ENCODE results near the gene SUPT16H.
"Not testable (repeated sequence)": the region's sequence is repeated elsewhere in the genome, so short reads cannot be mapped to it uniquely, and the experiment has no call there.

Gene SUPT16H

DNA sequence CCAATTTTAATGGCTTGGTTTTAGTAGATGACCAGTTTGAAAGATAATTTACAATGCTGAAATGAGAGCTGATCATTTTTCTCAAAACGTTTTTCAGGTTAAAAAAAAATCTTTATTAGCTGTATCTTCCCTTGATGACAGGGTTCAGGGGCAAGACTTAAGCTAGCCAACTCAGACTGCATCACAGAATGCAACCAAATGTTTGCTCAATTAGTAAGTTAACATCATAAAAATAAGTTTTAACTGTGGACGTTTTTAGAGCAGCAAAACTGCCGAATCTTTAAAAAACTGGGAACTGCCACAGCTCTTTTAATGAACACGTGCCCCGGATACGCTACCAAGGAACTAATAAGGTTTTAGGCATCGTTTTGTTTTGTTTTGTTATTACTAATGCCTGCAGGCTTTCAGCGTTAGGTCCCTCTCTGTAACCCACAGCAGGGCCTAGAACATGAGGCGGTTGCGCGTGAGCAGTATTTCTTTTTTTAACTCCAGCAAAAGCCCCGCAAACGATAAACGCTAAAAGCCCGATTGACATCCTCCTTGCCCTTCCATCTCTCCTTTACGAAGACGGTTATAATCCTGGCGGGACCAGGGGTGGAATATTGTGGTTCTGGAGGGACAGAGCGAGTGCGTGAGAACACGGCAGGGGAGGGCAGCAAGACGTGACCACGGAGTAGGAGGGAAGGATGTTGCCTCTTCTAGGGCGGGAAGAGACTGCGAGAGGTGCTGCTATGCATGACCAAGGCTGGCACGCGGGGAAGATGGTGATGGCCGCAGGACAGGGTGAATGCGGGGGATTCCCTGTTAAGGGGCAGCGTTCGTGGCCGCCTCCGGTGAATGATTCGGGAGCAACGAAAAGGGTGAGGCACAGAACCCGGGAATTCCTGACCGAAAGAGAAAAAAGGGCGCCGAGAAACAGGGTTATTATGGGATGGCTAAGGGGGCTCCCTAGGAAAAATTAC is 652 bp downstream of the SUPT16H start:
- peak; percentile 41; the same call in 1 of the 2 replicates for TF ChIP-seq POLR2A (IDR thresholded peaks at IDR 0.05; ENCODE audit: low read depth, low read length)
- FAIRE-seq (no peak), DNase-seq (ENCODE audit: insufficient read length, low spot score) (no peak)

DNA sequence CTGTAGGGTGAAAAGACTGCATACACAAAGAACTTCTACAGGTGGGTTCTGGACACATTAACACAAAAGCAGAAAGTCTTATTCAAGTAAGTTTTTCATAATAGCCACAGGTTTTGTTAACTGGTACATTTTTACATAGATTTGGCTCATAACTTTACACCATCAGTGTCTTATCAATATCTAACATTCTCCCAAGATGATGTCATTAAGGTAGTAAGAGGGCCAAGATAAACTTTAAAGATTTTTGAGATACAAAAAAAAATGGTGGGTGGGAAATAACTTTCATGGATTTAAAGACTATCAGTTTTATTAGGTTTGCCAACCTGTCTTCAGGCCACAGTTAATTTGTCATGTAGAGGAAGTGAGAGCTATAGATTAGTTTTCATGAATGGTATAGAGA is 1.7 kb downstream of the SUPT16H start:
- no peak for DNase-seq (ENCODE audit: insufficient read length, low spot score)
- no peak for FAIRE-seq
- no peak for TF ChIP-seq POLR2A (IDR thresholded peaks at IDR 0.05; ENCODE audit: low read depth, low read length)

DNA sequence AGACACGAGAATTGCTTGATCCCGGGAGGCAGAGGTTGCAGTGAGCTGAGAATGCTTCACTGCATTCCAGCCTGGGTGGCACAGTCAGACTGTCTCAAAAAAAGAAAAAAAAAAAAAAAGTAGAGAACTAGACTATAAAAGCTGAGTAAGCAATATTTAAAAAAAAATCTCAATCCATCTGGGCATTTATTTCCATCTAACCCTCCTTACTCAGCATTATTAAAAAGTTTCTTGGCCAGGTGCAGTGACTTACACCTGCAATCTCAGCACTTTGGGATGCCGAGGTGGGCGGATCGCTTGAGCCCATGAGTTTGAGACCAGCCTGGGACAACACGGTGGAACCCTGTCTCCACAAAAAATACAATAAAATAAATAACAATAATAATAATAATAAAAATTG is 4.5 kb downstream of the SUPT16H start:
- no peak for TF ChIP-seq POLR2A (IDR thresholded peaks at IDR 0.05; ENCODE audit: low read depth, low read length)
- DNase-seq (ENCODE audit: insufficient read length, low spot score) = no peak
- FAIRE-seq = no peak

DNA sequence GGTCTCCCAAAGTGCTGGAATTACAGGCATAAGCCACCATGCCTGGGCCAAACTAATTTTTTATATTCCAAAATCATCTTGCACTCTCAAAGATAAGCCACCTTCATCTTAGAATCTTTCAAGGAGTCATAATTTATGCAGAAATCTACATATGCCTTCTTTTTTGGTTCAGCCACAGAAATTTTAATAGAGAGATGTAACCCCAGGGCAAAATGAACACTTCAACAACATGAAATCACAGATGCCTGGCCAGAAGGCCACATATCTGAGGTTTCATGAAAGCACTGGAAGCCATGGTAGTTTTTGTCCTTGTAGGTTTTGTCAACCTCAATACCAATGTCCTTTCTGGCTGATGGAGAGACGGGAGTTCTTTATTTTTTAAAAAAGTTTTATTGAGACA is 9.8 kb downstream of the SUPT16H start:
- DNase-seq (ENCODE audit: insufficient read length, low spot score) (no peak), FAIRE-seq (no peak)
- TF ChIP-seq POLR2A (IDR thresholded peaks at IDR 0.05; ENCODE audit: low read depth, low read length) = no peak

DNA sequence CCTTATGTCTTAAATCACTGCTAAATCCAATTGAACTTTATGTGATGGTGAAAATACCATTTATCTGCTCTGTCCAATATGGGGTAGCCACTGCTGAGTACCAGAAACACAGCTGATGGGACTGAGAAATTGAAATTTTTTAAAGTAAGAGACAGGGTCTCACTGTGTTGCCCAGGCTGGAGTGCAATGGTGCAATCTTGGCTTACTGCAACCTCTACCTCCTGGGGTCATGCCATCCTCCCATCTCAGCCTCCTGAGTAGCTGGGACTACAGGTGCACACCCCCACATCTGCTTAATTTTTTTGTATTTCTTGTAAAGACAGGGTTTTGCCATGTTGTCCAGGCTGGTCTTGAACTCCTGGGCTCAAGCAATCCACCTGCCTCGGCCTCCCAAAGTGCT is 11.0 kb downstream of the SUPT16H start:
- not testable (repeated sequence) for FAIRE-seq; DNase-seq (ENCODE audit: insufficient read length, low spot score)

DNA sequence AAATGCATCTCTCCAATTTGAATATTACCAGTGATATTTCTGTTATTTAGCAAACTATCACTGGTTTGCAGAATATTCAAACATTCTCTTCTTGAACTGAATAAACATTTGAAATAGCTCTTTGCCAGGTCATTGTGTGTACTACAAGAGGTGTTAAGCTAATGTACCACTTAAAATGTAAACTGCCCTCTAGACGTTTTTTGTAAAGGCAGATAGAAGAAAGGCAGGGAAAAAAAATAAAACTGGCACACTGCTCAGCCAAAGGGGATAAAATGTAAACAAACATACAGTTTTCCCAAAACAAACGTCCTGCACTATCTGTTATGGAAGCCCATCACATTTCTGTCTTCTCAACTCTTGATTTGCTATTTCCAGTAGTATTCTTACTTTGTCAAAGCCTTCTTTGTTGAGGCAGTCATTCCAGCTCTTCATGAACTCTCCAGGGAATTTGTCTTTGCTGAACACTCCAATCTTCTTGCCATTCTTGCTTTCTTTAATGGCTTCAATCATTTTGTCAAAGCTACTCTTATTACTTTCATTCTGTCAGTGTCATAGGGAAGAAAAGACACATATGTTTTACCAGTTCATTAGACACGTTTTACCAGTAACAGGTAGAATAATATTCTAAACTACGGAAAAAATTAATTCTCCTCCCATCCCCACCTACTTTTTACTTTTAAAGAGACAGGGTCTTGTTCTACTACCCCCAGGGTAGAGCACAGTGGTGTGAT is 13.7 kb downstream of the SUPT16H start:
- DNase-seq (ENCODE audit: insufficient read length, low spot score) = no peak
- TF ChIP-seq POLR2A (IDR thresholded peaks at IDR 0.05; ENCODE audit: low read depth, low read length) = no peak
- no peak for FAIRE-seq

DNA sequence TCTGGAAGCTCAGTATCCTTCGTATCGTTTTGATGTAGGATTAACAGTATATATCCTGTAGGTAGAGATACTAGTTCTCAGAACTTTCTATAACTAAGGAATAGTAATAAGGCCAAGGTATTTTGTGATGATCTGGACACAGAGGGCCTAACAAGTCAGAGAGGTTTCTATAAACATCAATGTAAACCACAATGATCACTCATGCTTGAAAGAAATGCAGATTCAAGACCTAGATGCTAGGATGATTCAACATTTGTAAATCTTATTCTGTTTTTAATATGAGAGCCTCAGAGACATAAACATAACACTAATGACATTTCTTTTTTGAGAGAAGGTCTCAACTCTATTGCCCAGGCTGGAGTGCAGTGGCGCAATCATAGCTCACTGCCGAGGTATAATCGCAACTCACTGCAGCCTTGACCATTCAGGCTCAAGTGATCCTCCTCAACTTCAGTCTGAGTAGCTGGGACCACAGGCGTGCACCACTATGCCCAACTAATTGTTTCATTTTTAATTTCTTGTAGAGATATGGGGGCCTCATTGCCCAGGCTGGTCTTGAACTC is 16.2 kb downstream of the SUPT16H start:
- no peak for FAIRE-seq
- TF ChIP-seq POLR2A (IDR thresholded peaks at IDR 0.05; ENCODE audit: low read depth, low read length) = no peak
- no peak for DNase-seq (ENCODE audit: insufficient read length, low spot score)

DNA sequence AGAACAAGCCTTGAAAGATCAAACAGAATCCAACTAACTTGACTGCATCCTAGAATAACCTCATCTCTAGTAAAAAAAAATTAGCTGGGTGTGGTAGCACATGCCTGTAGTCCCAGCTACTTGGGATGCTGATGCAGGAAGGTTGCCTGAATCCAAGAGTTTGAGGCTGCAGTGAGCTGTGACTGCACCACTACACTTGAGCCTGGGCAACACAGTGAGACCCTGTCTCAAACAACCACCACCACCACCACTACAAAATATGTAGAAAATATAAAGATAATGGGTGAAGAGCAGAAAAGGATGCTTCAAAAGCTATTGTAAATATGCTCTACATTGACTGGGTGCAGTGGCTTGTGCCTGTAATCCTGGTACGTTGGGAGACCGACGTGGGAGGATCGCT is 27.3 kb downstream of the SUPT16H start:
- TF ChIP-seq POLR2A (IDR thresholded peaks at IDR 0.05; ENCODE audit: low read depth, low read length) = no peak
- no peak for FAIRE-seq
- no peak for DNase-seq (ENCODE audit: insufficient read length, low spot score)

DNA sequence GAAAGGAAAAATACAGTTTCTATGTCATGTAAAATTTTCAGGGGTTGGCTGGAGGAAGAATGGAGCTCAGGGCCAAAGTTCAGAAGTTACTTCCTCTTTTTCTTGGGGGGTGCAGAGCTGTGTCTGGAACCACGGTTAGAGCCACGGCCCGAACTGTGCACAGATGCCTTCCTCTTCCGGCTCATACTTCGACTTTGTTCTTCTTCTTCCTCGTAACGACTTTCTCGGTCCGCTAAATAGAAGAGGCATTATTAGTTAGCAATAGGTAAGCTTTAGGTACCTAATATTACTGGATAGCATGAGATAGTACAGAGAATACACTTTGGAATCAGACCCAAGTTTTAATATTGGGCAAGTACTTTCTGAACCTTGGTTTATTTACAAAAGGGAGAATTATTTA is 31.2 kb downstream of the SUPT16H start:
- DNase-seq (ENCODE audit: insufficient read length, low spot score) (no peak), FAIRE-seq (no peak)
- TF ChIP-seq POLR2A (IDR thresholded peaks at IDR 0.05; ENCODE audit: low read depth, low read length) = no peak

DNA sequence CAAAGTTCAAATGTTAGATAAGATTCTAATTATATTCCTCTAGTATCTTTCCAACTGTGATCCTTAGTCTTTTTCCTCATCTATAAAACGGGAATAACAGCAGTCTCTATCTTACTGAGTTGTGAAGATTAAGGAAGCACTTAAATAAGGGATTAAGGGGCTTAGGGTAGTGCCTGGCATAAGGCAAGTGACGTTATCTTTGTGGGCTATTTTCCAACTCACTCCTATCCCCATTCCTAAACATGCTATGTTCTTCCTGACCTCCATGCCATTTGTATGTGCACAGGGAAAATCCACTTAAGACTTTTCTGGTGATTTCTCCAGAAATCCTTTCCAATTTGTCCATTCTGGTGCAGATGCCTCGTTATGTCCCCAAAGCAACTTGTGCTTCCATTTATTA is 33.3 kb downstream of the SUPT16H start:
- FAIRE-seq = no peak
- no peak for TF ChIP-seq POLR2A (IDR thresholded peaks at IDR 0.05; ENCODE audit: low read depth, low read length)

DNA sequence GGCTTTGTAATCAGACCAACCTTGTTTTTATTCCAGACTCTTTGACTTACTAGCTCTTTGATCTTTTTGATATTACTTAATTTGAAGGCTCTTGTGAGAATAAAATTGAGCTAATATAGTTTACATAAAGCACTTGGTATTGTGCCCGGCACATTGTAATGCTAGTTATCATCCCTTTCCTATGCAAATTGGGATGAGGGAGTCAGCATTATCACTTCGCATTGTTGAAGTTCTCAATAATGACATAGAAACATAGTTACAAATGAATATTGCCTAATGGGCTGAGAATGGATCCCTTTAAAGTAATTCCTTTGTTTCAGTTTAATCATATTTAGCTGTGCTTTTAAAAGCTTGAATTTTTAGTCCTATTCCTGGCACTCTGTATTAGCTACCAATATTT is 36.6 kb downstream of the SUPT16H start:
- FAIRE-seq = no peak
- no peak for TF ChIP-seq POLR2A (IDR thresholded peaks at IDR 0.05; ENCODE audit: low read depth, low read length)
- no peak for DNase-seq (ENCODE audit: insufficient read length, low spot score)

More for the DNA sequence above, 33.3 kb downstream of the SUPT16H start:
- no peak for DNase-seq (ENCODE audit: insufficient read length, low spot score)

DNA sequence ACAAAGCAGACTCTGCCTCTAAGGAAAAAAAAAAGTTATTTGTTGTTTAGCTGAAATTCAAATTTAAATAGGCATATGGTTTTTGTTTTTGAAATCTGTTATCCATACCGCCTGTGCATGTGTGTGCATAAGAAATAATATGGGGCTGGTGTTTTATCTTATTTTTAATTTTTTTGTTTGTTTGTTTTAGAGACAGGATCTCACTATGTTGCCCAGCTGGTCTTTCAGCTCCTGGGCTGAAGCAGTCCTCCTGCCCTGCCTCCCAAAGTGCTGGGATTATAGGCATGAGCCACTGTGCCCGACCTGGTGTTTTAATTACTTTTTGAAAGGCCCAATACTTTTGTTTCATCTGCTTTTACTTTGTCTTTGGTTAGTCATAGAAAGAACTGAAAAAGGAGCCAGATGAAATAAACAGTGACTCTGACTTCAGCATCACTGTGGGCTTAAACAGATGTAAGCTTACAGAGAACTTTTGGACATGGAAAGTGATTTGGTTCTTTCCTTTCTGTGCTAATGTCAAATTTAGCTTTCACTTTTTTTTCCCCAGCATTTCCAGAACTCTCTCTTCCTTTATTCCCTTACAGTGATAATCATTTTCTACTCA is 37.2 kb downstream of the SUPT16H start:
- DNase-seq (ENCODE audit: insufficient read length, low spot score) (no peak), FAIRE-seq (no peak)
- no peak for TF ChIP-seq POLR2A (IDR thresholded peaks at IDR 0.05; ENCODE audit: low read depth, low read length)

DNA sequence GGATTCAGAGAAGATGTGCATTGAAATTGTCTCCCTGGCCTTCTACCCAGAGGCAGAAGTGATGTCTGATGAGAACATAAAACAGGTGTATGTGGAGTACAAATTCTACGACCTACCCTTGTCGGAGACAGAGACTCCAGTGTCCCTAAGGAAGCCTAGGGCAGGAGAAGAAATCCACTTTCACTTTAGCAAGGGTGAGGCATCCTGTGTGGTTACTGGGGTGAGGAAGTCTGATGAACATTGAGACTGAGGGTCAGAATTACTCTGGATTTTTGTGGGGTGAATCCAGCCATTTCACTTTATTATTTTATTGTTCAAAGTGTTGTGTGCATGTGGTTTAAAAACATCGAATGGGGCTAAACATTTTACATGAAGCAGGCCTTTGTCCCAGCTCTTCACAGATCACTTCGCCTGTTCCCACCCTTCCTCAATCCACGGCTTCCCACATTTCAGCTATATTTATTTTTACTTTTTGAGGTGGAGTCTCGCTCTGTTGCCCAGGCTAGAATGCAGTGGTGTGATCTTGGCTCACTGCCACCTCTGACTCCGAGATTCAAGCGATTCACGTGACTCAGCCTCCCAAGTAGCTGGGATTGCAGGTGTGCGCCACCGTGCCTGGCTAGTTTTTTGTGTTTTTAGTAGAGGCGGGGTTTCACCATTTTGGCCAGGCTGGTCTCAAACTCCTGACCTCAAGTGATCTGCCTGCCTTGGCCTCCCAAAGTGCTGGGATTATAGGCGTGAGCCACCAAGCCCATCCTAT is 40.6 kb downstream of the SUPT16H start:
- DNase-seq (ENCODE audit: insufficient read length, low spot score) (peak; percentile 9), FAIRE-seq (no peak)
- TF ChIP-seq POLR2A (IDR thresholded peaks at IDR 0.05; ENCODE audit: low read depth, low read length) = no peak

All from H54 (cell line).